Sciatic nerve (tissue), 2 donors: Measurements from ENCODE around the gene TMCO1. TPM values are rescaled to one million over a fixed set of nuclear protein-coding genes. Genes with fewer than 3 reads are reported as not detected.
"Not testable (repeated sequence)": the region's sequence is repeated elsewhere in the genome, so short reads cannot be mapped to it uniquely, and the experiment has no call there.

ENCODE experiments used
- ATAC-seq: fragments of 200-7000 bp; cut with Tn5 transposase; one replicate; pipeline ENCODE4 v1.9.1; 2020; ENCODE audit warnings: mild to moderate bottlenecking, moderate library complexity
- DNase-seq: peaks from one replicate; pipeline ENCODE4 v3.0.0-alpha.2; 2020; ENCODE audit warnings: low spot score
- intact Hi-C: fragments of 100-400 bp; cut with DNase I; formaldehyde crosslinking; loops from one replicate; pipeline ENCODE4 v1.14.2; 2022
- total RNA-seq: library from RNA; stranded (reverse); fragmentation: NEBNext Ultra II Directional; extraction: Animal tissue kit (Norgen Biotek cat#: 25700); gene quantifications from one replicate; pipeline ENCODE4 v1.2.1, GENCODE V29; 2021
- donor health status: DM: no; HTN: no; CAD: no.
- donor health status: DM: no; HTN: no; CAD: no.

TMCO1 gene
- total RNA-seq, 1 donor from 2014 or later: 55.1 TPM

DNA sequence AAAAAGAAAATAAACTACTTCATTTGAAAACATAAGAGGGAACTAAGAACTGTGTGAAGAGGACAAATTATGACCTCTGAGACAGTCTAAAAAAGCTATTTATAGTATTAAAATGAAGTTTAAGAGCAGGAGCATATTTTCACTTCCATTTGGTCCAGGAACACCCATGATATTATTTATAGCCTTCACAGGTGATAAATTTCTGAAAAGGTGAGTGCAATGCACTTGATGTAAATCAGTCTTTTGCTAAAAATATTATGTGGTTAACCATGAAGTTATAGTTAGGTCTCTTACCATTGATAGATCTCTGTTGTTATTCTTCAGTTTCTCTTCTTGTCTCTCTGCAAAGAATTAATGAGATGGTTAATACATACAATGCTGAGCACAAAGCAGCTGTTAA is 14.7 kb downstream of the TMCO1 start:
- intact Hi-C loops: no loop called here
- ATAC-seq (no peak), DNase-seq (no peak)

DNA sequence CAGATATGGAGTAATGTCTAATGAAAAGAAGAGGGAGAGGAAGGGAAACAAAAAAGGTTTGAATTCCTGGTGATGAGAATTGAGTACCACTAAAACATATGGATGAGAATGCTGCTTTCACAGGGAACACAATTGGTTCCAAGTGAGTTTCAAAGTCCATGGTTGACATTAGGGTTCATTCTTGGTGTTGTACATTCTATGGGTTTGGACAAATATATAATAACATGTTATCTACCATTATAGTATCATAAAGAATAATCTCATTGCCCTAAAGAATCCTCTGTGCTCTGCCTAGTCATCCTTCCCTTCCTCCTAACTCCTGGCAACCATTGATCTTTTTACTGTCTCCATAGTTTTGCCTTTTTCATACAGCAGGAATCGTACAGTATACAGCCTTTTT is 20.1 kb downstream of the TMCO1 start:
- ATAC-seq: no peak
- intact Hi-C loops: no loop called here
- DNase-seq: no peak

DNA sequence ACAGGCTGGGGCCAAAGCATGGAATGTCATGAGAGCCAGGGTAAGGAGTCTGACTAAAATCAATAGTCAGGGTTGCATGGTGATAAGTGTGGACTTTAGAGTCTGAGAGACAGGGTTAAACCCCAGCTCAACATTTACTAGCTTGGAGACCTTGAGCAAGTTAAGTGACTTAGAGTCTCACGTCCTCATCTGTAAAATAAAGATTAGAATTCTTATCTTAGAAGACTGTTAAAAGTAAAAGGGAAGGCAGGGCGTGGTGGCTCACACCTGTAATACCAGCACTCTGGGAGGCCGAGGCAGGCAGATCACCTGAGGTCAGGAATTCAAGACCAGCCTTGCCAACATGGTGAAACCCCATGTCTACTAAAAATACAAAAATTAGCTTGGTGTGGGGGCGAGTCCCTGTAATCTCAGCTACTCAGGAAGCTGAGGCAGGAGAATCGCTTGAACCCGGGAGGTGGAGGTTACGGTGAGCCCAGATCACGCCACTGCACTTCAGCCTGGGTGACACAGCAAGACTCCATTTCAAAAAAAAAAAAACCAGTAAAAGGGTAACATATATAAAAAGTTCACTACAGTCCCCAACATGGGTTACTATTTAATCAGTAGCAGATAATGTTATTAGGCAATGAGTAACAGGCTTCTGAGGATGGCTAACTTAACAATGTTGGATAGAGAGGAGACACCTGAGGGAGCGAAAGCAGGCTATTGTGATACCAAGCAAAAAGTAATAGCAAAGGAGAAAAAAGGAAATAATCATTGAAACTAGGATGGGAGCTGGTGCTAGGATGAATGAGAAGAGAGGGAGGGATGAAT is 20.8 kb downstream of the TMCO1 start:
- DNase-seq (no peak), ATAC-seq (no peak)
- intact Hi-C loops: no loop called here

DNA sequence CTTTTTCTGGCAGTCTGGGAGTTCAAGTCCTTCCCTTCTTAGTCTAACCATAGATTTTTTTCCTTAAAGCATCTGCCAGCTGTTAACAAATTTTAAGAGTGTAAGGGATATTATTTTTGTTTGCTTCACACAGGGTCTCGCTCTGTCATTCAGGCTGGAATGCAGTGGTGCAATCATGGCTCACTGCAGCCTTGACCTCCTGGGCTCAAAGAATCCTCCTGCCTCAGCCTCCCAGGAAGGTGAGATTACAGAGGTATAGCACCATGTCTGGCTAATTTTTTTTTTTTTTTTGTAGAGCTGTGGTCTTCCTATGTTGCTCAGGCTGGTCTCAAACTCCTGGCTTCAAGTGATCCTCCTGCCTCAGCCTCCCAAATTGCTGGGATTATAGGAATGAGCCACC is 23.8 kb downstream of the TMCO1 start:
- ATAC-seq, DNase-seq, intact Hi-C loops: not testable (repeated sequence)

DNA sequence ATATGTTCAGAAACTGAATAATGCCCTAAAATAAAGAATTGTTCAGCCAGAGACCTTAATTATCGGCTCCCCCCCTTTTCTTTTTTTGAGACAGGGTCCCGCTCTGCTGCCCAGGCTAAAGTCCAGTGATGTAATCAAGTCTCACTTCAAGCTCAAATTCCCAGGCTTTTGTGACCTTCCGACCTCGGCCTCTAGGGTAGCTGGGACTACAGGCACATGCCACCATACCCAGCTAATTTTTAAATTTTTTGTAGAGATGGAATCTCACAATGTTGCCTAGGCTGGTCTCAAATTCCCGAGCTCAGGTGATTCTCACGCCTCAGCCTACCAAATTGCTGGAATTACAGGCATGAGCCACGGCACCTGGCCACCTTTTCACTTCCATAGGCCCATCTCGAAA is 26.5 kb downstream of the TMCO1 start:
- intact Hi-C loops: no loop called here
- no peak for DNase-seq
- no peak for ATAC-seq

DNA sequence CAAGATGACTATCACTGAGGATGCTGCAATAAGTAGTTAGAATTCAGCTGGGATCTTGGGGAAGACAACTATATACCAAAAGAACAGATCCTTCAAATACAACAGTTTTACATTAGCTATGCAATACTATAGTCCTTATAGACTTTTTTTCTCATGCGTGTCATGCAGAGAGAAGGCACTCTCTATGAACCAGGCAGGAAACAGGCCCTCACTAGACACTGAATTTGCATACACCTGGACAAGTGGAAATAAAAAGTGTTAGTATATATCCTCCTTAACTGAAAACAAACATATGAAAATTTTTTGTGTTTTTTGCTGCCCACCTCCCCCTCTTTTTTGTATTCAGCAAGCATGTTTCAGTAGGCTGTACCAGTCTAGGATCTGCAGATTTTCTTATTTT is 29.9 kb downstream of the TMCO1 start:
- no peak for ATAC-seq
- no peak for DNase-seq
- intact Hi-C loops: no loop called here

DNA sequence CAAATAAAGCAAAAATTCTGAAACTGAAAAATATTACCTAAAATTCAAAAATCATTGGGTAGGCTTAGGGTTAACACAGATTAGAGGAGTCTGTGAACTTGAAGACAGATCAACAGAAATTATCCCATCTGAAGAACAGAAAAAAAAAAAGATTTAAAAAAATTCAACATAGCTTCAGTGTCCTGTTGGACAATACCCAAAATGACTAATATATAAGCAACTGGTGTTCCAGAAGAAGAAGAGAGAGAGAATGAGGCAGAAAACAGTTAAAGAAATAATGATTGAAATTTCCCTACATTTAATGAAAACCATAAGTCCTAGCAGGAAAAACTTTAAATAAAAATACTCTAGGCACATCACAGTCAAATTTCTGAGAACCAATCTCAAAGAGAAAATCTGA is 31.5 kb downstream of the TMCO1 start:
- ATAC-seq: no peak
- no peak for DNase-seq
- intact Hi-C loops: no loop called here

DNA sequence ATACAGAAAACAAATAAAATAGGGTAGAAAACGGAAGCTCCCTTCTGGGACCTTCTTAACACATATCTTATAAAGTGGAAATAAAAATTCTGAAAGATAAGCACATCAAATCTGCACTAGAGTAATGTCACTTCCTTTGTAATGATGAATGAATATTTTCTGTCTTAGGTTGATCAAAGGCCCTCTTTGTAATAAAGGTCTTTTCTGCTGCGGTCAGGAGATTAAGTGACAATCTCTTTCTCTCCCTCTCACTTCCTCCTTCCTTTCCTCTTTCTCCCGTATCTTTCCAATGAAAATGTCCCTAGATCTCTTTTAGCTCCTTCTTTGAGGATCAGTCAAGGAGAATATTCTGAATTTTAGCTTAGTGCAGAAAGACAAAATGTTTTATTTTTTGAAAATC is 33.8 kb downstream of the TMCO1 start:
- intact Hi-C loops: no loop called here
- no peak for ATAC-seq

DNA sequence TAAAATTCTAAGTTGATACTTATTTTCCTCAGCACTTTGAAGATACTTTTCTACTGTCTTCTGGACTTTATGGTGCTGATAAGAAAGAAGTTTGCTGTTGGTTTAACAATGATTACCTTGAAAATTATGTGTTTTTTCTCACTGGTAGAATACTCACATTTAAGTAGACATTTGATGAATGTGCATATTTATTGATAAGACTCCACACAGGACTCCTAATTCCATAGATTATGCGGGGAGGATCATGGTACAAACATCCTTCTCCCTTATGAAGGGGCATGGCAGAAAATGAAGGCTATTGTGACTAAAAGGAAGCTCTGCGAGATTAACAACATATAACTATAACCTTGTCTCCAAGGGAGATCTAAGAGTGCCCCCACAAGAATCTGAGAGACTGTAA is 41.8 kb downstream of the TMCO1 start:
- intact Hi-C loops: no loop called here
- ATAC-seq: no peak
- DNase-seq: no peak

More for the DNA sequence above, 33.8 kb downstream of the TMCO1 start:
- no peak for DNase-seq

DNA sequence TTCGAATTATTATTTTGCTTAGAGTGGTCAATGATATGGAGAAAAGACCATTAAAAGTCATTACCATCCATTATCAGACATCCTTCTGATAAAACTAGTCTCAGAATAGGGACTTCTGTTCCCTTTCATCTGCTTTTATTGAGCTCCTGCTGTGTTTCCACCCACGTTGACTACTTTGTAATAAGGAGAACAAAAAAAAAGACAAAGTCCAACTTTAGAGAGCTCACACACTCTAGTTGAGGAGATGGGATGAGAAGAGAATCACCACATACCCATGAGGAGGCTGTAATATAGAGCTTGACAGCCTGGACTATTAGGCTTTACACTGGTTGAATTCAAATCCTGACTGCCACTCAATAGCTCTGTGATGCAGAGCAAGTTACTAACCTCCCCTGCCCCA is 42.5 kb downstream of the TMCO1 start:
- intact Hi-C loops: no loop called here
- DNase-seq (no peak), ATAC-seq (no peak)

DNA sequence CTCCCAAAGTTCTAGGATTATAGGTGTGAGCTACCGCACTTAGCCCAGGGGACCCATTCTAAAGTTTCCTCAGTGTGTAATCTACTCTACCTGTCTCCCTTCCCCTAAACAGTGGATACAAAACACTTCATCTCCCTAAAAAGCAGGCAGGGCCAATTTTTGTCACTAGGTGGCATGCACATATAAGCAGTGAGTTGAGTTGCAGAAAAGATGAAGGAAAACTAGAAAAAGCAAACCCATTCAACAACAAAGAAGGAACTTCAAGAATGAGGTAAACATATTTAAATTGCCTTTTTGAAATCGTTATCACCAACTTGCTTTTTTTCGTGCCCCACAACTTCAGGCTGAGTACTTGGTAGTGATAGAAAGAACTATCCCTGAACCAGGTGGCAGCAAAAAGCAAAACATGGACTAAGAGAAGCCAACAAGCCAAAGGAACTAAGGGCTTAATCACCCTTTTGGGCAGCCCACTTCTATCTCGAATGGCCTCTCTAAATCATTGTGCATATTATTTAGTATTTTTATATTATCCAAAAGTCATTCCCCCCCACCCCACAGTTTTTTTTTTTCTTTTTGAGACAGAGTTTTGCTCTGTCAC is 50.7 kb downstream of the TMCO1 start:
- no peak for DNase-seq
- ATAC-seq: no peak
- intact Hi-C loops: no loop called here

DNA sequence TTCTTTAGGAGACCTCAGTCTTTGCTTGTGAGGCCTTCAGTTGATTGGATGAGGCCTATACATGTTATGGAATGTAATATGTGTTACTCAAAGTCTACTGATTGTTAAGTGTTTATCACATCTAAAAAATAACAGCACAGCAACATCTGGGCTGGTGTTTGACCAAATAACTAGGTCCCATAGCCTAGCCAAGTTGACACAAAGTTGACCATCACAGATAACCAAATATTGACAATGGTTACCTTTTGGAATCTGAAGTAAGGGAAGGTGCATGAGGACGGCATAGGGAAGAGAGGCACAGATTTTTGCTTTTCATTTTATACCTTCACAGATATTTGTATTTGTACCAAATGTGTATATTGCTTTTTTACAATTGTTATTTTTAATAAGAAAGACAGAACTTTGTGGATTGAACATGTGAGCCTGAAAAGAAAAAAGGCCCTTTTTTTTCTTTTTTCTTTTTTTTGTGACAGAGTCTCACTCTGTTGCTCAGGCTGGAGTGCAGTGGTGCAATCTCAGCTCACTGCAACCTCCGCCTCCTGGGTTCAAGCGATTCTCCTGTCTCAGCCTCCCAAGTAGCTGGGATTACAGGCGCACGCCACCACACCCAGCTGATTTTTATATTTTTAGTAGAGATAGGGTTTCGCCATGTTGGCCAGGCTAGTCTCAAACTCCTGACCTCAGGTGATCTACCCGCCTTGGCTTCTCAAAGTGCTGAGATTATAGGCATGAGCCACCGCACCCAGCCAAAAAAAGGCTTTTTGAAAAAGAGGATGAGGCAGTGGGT is 52.2 kb downstream of the TMCO1 start:
- intact Hi-C loops, DNase-seq, ATAC-seq: not testable (repeated sequence)

DNA sequence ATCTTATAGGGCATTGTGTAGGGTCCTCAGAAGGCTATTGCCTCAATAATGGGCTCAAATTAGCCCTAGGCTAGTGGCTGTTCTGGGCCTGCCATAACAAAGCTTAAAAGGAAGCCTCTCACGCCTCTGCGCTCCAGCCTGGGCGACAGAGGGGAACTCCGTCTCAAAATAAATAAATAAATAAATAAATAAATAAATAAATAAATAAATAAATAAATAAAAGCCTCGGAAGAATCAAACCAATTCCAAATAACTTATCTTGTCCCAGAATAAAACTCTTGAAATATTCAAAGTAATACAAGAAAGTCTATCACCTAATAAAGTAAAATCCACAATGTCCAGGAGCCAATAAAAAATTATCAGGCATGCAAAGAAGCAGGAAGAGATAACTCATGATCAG is 55.9 kb downstream of the TMCO1 start:
- intact Hi-C loops: no loop called here
- ATAC-seq (no peak), DNase-seq (no peak)

DNA sequence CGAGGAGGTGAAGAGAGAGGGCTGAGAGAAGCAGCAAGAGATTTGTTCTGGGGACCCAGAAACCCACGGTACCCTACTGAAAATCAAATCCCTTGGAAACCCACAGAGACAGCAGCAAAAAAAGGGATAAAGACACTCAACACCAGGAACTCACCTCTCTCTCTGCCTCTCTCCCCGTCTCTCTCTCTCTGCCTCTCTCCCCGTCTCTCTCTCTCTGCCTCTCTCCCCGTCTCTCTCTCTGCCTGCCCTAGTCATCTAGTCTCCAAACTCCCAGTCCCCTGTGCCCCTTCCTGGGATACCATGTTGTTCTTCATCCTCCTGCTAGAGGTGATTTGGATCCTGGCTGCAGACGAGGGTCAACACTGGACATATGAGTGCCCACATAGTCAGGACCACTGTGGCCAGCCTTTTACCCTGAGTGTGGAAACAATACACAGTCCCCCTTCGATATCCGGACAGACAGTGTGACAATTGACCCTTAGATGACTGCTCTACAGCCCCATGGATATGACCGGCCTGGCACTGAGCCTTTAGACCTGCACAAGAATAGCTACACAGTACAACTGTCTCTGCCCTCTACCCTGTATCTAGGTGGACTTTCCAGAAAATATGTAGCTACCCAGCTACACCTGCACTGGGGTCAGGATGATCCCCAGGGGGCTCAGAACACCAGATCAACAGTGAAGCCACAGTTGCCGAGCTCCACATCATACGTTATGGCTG is 60.5 kb downstream of the TMCO1 start:
- intact Hi-C loops: no loop called here
- no peak for DNase-seq
- ATAC-seq: no peak

DNA sequence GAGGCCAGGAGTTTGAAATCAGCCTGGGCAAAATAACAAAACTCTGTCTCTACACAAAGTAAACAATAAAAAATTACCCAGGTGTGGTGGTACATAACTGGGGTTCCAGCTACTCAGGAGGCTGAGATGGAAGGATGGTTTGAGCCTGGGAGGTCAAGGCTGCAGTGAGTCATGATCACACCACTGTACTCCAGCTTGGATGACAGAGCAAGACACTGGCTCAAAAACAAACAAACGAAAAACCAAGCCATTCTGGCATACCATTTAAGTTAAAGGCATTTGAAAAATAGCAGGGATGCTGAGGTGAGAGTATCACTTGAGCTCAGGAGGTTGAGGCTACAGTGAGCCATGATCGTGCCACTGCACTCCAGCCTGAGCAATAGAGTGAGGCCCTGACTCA is 65.0 kb downstream of the TMCO1 start:
- ATAC-seq (no peak), DNase-seq (no peak)
- intact Hi-C loops: no loop called here

DNA sequence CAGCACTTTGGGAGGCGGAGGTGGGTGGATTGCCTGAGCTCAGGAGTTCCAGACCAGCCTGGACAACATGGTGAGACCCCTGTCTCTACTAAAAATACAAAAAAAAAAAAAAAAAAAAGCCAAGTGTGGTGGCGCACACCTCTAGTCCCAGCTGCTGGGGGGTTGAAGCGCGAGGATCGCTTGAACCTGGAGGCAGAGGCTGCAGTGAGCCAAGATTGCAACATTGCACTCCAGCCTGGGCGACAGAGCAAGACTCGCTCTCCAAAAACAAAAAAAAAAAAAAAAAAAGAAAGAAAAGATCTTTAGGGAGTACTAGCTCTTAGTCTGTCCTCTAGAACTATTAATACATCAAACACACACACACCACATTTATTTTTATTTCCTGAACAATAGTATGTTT is 66.7 kb downstream of the TMCO1 start:
- intact Hi-C loops, DNase-seq, ATAC-seq: not testable (repeated sequence)

DNA sequence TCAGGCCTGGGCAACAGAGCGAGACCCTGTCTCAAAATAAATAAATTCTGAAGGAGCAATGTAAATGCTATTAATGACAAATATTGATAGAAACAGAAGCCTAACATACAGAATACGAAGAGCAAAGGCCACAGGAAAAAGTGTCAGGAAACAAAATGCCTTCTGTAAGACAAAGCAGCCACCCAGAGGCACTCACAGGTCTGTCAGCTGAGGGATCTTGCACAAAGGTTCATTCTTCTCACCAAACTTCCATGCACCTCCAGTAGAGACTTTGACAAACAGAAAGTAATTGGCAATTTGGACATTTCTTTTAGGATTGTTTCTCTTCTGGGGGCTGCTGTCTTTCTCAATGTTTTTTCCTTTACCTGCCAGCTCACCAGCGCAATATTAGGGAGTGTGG is 69.1 kb downstream of the TMCO1 start:
- ATAC-seq (no peak), DNase-seq (no peak)
- intact Hi-C loops: no loop called here

DNA sequence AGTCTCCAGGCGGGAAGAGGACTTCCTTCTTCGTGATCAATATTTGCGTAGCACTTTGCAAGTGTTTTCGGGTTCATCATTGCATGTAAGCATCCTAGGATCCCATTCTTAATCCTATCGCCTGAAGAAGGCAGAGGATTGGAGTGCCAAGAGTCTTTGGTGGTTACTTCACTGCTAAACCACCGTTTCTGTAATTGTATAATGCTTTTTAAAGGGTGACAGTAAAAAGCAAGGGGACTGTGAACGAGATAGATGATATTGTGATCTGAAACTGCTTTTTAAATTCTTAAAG is 70.0 kb downstream of the TMCO1 start:
- ATAC-seq: no peak
- DNase-seq: no peak
- intact Hi-C loops: no loop called here

DNA sequence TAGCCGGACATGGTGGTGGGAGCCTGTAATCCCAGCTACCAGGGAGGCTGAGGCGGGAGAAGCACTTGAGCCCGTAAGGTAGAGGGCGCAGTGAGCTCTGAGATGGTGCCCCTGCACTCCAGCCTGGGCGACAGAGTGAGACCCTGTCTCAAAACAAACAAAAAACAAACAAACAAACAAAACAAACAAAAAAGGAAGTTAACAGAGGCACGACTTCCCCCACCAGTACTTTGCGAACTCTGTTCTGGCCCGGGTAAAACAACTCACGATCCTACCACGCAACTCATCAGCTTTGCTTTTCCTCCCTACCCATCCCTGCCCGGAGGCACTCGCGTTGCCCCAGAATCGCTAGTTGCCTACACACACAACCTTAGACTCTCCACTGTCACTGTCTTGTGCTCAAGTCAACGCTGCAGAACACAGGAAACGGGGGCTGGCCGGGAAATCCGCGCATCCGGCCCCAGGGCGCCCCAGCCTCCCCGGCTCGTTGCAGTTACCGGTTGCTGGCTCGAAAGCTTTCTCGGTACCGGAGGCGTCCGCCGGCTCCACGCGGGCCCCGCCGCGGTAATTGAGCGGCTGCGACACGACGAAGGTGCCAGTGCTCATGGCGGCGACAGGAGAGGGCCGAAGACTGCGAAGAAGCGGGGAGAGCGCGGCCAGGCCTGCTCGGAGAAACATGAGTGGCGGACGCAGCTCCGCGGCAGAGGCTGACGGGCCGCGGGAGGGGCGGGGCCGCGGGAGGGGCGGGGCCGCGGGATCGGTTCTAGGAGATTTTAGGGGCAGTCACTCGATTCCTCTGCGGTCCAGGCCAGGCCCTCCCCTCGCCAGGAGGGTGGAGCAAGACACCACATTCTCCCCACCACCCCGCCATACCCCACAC is 70.5 kb downstream of the TMCO1 start, which contains the start of gene ALDH9A1:
ALDH9A1 (minus strand) TSS at position 682 of the 880 bp plus-strand sequence; CDS start at position 678, 4 bp downstream.
- DNase-seq: peak; percentile 93
- ATAC-seq: peak; percentile 94
- intact Hi-C loops: no loop called here
